Stimulated activated naive B cell treated with anti-CD40 and anti-IgM and Interleukin-4, amounts not matched to agents 10 μg/mL and 1 μg/mL and 100 μg/mL, for 72 hours (primary cell): ENCODE results near the gene CCN6.

Experiments
- ATAC-seq, 2 donors: fragments of 150-1000 bp; cut with Tn5 transposase; replicated peaks; 2 replicates each; pipeline ENCODE4 v1.10.0; 2021; ENCODE audit warnings: moderate library complexity in 1 of 2
- DNase-seq: peaks from one replicate; pipeline ENCODE4 v3.0.0; 2021
- H3K27ac Mint-ChIP-seq: one replicate; pipeline ENCODE4 v1.8.0; 2022; ENCODE audit warnings: mild to moderate bottlenecking, mixed read lengths
- H3K27me3 Mint-ChIP-seq, 2 donors: one replicate each; pipeline ENCODE4 v1.8.0; 2022; ENCODE audit warnings: mixed read lengths in 2 of 2
- H3K36me3 Mint-ChIP-seq, 2 donors: one replicate each; pipeline ENCODE4 v1.8.0; 2022; ENCODE audit warnings: mixed read lengths in 2 of 2, mild to moderate bottlenecking in 1 of 2
- H3K4me1 Mint-ChIP-seq, 2 donors: one replicate each; pipeline ENCODE4 v1.8.0; 2022; ENCODE audit warnings: mixed read lengths in 2 of 2, mild to moderate bottlenecking in 1 of 2
- H3K4me3 Mint-ChIP-seq, 2 donors: one replicate each; pipeline ENCODE4 v1.8.0; 2022; ENCODE audit warnings: mild to moderate bottlenecking in 2 of 2, mixed read lengths in 2 of 2, moderate library complexity in 1 of 2
- H3K9me3 Mint-ChIP-seq, 2 donors: one replicate each; pipeline ENCODE4 v1.8.0; 2022; ENCODE audit warnings: mixed read lengths in 2 of 2, mild to moderate bottlenecking in 1 of 2

CCN6 gene

DNA sequence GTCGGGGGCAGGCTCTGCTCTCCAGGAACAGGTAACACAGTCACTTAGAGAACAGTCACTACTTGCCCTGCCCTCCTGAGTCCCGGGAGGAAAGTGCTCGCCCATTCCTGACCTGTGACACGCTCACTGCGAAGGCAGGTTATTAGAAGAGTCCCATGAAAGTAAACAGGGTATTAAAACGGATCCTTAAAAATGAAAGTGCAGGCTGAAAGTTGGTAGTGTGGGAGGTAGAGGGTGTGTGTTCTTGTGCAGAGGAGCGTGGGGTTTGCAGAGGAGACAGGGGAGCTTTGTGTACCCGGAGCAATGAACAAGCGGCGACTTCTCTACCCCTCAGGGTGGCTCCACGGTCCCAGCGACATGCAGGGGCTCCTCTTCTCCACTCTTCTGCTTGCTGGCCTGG, at the start of gene CCN6:
Gene CCN6 (plus strand): TSS at position 104 of the 400 bp plus-strand sequence. CDS start 254 bp downstream, at position 358.
- no peak within 1 kb of the TSS for H3K4me3 Mint-ChIP-seq
- no peak within 1 kb of the TSS for H3K27ac Mint-ChIP-seq
- no peaks in the 10 kb centered on the region for H3K4me1 Mint-ChIP-seq
- H3K27me3 Mint-ChIP-seq = peaks cover 0 to 5% of the 10 kb centered on the region in 2 donors
- H3K36me3 Mint-ChIP-seq = no peaks in the 10 kb centered on the region
- H3K9me3 Mint-ChIP-seq = no peaks in the 10 kb centered on the region
- DNase-seq (no peak), ATAC-seq (no peak)

DNA sequence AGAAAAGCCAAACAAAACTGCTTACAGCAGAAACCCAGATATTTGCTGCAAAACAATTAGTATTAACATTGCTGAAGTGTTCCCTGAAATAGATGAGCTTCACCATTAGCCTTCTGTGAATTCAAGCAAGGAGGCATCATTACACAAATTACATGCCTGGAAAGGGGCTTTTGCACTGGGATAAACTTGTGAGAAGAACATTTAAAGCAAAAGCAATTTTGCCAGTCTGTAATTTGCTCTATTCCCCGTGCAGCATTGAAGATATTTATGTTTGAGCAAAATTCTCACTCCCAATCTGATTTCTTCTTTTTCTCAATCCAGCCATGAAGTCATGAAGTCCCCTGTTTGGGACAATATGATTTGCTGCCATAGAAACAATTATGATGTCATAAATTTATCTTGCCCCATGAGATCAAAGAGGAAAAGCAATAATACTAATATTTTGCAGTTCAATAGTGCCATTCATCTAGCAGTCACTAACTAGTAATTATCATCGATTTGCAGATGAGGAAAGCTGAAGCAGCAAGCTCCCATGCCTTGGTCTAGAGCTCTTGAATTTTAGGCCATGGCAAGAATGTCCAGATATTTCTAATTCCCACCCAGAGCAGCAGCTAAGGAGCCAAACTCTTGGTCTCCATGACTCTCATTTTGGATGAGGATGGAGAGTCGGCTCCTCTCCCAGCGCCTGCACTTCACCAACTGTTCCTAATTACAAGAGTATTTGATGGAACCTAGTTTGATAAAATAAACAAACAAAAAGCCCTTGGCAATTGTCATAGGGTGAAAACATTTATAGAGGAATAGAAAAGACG, 49.5 kb upstream of the CCN6 start:
- Mint-ChIP-seq H3K9me3 (no peaks in the 10 kb centered on the region), H3K27ac (no peak overlapping the region), H3K4me3 (no peak overlapping the region), H3K36me3 (no peaks in the 10 kb centered on the region), H3K4me1 (peaks cover 3 to 5% of the 10 kb centered on the region in 2 donors), H3K27me3 (no peaks in the 10 kb centered on the region)
- ATAC-seq (no peak), DNase-seq (no peak)

DNA sequence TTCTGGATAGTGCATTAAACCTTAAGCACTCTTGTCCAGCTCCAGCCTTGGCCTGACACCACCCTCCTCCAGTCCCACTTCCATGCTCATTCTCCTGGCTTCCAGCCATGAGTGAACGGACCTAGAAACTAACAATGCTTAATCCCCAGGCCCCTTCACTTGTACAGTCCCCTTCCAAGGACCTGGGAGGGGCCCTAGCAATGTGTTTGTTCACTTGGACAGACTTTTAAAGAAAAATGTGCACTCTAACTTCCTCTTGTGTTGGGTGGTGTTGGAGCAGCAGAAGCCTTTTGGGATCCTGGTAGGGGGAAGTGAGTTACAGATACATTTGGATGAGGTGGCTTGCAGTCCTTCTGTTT, 48.9 kb upstream of the CCN6 start:
- H3K36me3 Mint-ChIP-seq = no peaks in the 10 kb centered on the region

DNA sequence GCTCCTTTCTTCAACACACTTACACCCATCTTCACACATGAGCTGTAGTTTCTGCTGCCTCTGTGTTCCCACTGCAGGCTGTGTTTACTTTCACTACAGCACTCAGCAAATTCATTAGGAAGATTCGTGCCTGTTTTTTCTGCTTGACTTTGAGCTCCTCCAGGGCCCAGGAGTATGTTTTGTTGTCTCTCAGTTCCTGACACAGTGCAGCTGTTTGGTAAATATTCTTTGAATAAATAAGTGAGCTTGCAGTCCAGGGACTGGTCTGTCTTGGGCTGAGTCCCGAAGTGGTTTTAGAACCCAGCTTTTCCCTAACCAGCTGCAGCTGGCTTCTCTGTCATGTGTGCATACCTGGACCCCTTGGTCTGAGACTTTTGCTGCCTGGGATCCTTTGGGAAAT, 46.6 kb upstream of the CCN6 start:
- Mint-ChIP-seq H3K36me3 (no peaks in the 10 kb centered on the region), H3K27me3 (no peaks in the 10 kb centered on the region)

More for the DNA sequence above, 48.9 kb upstream of the CCN6 start:
- no peak for DNase-seq
- H3K27me3 Mint-ChIP-seq = no peaks in the 10 kb centered on the region
- no peaks in the 10 kb centered on the region for H3K9me3 Mint-ChIP-seq
- H3K27ac Mint-ChIP-seq = no peak overlapping the region
- H3K4me3 Mint-ChIP-seq = no peak overlapping the region
- no peak for ATAC-seq
- peaks cover 3 to 5% of the 10 kb centered on the region in 2 donors for H3K4me1 Mint-ChIP-seq

DNA sequence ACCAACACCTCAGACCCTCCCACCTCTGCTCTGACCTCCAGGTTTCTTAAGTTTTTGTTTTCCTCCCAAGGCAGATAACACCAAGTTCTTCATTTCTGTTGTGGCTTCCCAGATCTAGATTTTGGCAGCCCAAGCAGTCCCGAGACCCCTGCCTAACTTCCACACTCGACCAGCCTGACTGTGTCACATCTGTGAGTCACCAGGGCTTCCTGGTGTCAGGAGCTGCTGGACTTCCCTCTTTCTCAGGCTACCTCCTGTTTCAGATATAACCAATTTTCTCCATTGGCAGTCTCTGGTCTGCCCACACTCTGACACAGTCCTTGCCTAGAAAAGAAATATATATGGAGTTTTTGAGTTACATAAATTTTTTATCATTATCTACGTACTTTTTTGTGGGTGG, 46.1 kb upstream of the CCN6 start:
- H3K9me3 Mint-ChIP-seq = no peaks in the 10 kb centered on the region
- ATAC-seq (peak in 1 of 2 donors; percentile 60), DNase-seq (no peak)
- H3K4me1 Mint-ChIP-seq = peaks cover 3 to 5% of the 10 kb centered on the region in 2 donors
- no peak overlapping the region for H3K27ac Mint-ChIP-seq
- no peak overlapping the region for H3K4me3 Mint-ChIP-seq
- no peaks in the 10 kb centered on the region for H3K36me3 Mint-ChIP-seq
- H3K27me3 Mint-ChIP-seq = no peaks in the 10 kb centered on the region

More for the DNA sequence above, 46.6 kb upstream of the CCN6 start:
- no peak overlapping the region for H3K27ac Mint-ChIP-seq
- H3K9me3 Mint-ChIP-seq = no peaks in the 10 kb centered on the region
- no peak for DNase-seq
- H3K4me3 Mint-ChIP-seq = no peak overlapping the region
- H3K4me1 Mint-ChIP-seq = peaks cover 3 to 5% of the 10 kb centered on the region in 2 donors
- no peak for ATAC-seq

DNA sequence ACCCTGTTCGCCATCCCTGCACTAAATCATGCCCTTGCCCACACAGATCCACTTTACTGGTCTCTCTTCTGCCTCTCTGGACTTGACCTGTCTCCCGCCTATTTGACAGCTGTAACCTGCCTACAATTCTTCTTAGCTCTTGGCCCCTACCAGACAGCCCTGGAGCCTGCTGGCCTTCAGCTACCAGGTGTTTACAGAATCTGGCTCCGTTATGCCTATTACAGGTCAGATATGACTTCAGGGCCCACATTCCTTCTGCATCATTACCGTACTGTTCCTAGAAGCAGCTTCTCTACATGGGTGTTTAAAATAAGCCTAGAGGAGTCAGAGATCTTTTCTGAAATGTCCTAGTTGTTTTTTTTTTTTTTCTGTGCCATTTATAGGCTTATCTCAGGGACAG, 45.4 kb upstream of the CCN6 start:
- Mint-ChIP-seq H3K4me1 (peaks cover 3 to 5% of the 10 kb centered on the region in 2 donors), H3K27ac (no peak overlapping the region), H3K9me3 (no peaks in the 10 kb centered on the region), H3K36me3 (no peaks in the 10 kb centered on the region), H3K4me3 (no peak overlapping the region), H3K27me3 (no peaks in the 10 kb centered on the region)
- no peak for ATAC-seq
- no peak for DNase-seq

DNA sequence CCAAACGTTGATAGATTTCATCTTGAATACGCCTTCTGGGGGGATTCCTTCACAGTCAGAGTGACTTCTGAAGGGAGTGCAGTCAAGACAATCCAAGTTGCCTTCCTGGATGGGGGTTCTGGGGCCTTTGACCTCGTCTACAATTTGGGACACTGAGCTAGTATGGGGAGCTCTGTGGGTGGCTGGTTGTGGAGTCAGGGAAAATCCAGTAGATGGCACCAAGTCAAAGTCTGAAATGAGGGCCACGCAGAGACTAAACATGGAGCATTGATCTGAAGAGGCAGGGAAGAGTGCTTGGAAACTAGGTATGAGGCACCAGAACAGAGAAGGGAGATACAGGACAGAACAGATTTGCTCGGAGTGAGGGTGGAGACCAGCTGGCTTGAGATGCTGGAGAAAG, 43.6 kb upstream of the CCN6 start:
- Mint-ChIP-seq H3K4me1 (peaks cover 3 to 5% of the 10 kb centered on the region in 2 donors), H3K36me3 (no peaks in the 10 kb centered on the region), H3K9me3 (no peaks in the 10 kb centered on the region), H3K4me3 (no peak overlapping the region), H3K27ac (no peak overlapping the region), H3K27me3 (no peaks in the 10 kb centered on the region)
- no peak for ATAC-seq
- no peak for DNase-seq

DNA sequence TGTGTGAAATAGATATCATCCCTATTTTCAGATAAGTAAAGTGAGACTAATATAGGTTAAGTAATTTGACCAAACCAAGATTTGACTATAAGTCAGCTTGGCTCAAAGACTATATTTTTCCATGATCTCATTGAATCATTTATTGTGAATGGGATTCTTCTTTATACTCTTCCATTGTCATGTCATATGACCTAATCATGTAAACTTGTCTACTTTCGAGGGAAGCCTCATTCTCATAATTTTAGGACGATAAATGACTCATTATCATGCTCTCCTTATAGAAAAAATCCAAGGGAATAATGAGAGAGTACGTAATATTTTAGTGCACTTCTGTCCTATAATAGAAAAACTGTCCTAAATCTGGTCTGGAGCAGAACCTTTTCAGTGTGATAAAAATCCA, 40.9 kb upstream of the CCN6 start:
- no peaks in the 10 kb centered on the region for H3K36me3 Mint-ChIP-seq
- H3K27me3 Mint-ChIP-seq = no peaks in the 10 kb centered on the region
- H3K9me3 Mint-ChIP-seq = no peaks in the 10 kb centered on the region
- H3K4me3 Mint-ChIP-seq = no peak overlapping the region
- peaks cover 0 to 5% of the 10 kb centered on the region in 2 donors for H3K4me1 Mint-ChIP-seq
- DNase-seq (no peak), ATAC-seq (no peak)
- no peak overlapping the region for H3K27ac Mint-ChIP-seq

DNA sequence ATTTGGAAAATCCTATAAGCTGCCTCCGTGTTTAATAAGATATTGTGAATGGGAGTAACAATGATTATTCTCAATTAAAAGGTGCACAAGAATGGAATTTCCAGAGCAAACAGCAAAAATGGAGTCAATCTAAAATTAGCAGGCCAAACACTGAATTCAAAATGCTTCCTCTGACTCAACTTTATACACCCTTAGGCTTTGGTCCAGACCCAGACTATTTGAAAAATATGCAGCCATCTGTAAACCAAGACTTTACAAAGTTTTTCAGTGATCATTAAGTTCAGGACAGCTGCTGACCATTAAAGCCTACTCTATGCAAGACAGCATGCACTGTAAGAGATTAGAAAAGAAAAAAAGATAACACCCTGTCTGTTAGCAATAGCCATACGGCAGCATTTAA, 39.4 kb upstream of the CCN6 start:
- DNase-seq (no peak), ATAC-seq (no peak)
- Mint-ChIP-seq H3K4me1 (peaks cover 0 to 5% of the 10 kb centered on the region in 2 donors), H3K9me3 (no peaks in the 10 kb centered on the region), H3K27ac (no peak overlapping the region), H3K27me3 (no peaks in the 10 kb centered on the region), H3K4me3 (no peak overlapping the region), H3K36me3 (no peaks in the 10 kb centered on the region)

DNA sequence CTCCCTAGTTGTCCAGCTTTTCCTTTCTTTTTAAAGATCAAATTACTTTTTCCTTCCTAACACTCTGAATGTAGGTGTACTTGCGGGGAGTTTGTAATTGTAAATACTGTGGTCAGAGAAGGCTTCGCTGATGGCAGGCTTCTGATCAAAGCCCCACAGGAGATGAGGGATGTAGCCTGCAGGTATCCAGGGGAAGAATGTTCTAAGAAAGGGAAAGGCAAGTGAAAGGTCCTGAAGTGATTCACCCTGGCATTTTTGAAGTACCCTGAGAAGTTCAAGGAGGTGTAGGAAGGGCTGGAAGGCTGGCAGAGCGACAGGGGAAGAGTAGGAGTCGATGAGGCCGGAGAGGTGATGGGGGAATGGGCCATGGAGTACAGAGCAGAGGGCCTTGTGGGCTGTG, 38.2 kb upstream of the CCN6 start:
- H3K36me3 Mint-ChIP-seq = no peaks in the 10 kb centered on the region
- ATAC-seq (no peak), DNase-seq (no peak)
- H3K9me3 Mint-ChIP-seq = no peaks in the 10 kb centered on the region
- H3K27ac Mint-ChIP-seq = no peak overlapping the region
- H3K27me3 Mint-ChIP-seq = no peaks in the 10 kb centered on the region
- no peak overlapping the region for H3K4me3 Mint-ChIP-seq
- peaks cover 0 to 5% of the 10 kb centered on the region in 2 donors for H3K4me1 Mint-ChIP-seq

DNA sequence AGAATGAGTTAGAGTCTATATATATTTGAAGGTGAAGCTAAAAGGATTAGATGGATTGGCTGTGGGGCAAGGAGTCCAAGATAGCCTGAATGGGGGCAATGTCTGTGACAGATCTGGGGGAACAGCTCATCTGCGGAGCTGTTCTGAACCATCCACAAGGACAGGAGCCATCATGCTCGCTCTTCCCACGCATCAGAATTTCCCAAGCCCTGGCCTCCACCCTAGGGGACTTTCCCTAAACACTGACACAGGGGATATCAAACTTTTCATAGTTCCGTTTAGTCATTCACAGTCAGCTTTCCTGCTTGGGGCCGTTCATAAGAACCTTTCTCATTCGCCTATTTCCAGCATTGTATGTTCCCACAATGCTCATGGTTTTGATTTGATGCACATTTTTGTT, 37.6 kb upstream of the CCN6 start:
- peaks cover 0 to 5% of the 10 kb centered on the region in 2 donors for H3K4me1 Mint-ChIP-seq
- no peaks in the 10 kb centered on the region for H3K27me3 Mint-ChIP-seq
- no peaks in the 10 kb centered on the region for H3K9me3 Mint-ChIP-seq
- no peaks in the 10 kb centered on the region for H3K36me3 Mint-ChIP-seq
- ATAC-seq = peak in 1 of 2 donors; percentile 36
- H3K27ac Mint-ChIP-seq = no peak overlapping the region
- no peak overlapping the region for H3K4me3 Mint-ChIP-seq
- DNase-seq = no peak

DNA sequence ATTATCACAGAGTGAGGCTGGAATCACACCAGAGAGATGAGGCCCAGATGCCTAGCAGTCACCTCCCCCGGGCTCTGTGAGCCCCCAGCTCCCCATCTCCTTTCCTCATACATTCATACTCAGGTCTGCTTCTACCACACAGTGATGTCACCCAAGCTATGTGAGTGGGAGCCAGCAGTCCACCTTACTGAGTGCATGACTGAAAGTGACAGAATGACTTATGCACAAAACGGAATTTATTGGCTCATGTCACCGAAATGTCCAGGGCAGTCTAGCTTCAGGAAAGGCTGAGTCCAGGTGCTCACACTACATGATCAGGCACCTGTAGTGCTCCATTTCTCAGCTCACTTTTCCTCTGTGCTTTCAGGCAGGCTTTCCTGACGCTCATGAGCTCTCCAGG, 36.7 kb upstream of the CCN6 start:
- Mint-ChIP-seq H3K27ac (no peak overlapping the region), H3K36me3 (no peaks in the 10 kb centered on the region), H3K27me3 (no peaks in the 10 kb centered on the region), H3K4me3 (no peak overlapping the region), H3K9me3 (no peaks in the 10 kb centered on the region), H3K4me1 (peaks cover 0 to 5% of the 10 kb centered on the region in 2 donors)
- DNase-seq (no peak), ATAC-seq (peak in 1 of 2 donors; percentile 27)

DNA sequence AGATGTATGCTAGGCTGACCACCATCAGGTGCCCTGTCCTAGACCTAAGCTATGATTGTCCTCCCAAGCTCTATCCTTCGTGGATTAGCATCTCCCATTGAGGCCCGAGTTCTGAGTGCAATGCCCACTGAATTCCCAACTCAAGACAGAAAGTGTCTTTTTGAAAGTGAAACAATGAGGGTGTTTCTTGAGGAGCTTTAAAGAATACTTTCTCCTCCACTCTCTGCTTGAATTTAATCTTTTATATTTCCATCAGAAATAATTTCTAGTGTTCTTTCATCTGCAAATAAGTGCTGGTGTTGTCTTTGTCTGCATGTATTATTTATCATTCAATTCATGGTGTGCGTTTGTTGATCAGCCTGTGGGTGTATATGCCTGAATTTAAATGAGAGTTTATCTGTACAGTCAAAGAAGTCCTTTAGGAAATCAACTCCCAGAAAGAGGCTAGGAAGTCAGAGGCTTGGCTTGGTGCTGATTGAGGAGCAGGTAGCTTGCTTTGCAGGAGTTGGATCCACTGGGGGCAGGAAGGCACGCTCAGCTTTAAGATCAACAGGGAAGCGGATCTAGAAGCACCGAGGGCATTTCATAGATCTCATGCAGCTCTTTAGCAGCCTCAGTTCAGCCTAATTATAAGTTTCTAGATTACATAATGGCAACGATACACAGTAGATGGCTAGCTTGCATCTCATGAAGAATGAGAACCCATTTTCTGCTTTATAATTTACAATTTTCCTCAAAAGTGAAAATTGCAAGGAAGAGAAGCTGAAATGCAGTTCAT, 36.0 kb upstream of the CCN6 start:
- Mint-ChIP-seq H3K4me3 (no peak overlapping the region), H3K27me3 (no peaks in the 10 kb centered on the region), H3K9me3 (no peaks in the 10 kb centered on the region), H3K36me3 (no peaks in the 10 kb centered on the region), H3K4me1 (peaks cover 0 to 5% of the 10 kb centered on the region in 2 donors), H3K27ac (no peak overlapping the region)
- ATAC-seq (no peak), DNase-seq (no peak)

DNA sequence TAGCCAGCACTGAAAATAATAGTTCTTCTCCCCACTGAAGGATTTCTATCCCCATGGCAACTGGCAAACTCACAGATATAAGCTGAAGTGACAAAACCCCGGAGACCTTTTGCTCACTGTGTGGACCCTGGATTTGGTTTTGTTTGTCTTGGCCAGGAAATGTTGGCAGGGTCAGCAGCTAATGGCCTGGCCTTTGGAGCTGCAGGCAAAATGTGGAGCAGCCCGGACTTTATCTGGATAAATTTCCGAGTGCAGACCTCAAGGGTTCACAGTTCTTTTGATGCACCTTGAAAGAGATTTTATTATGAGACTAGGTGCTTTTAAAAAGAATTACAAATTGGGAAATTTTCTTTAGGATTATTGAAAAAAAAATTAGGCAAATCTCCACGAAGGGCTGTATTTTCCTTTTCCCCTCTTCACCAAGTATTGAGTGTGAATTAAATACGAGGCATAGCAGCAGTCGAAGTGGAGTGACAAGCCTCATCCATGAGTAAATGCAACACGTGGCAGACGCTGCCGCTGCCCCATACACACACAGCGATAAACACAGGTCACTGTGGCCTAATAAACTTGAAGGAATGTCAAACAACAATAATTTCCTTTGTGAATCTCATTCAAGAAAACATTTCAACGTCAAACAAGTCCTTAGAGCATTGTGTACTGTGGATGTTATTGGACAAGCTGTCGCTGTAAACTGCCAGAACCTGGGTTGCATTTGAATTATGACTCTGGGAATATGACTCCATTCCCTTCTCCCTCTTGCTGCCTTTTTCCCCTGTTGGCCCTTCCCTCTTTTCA, 35.1 kb upstream of the CCN6 start:
- DNase-seq = no peak
- H3K9me3 Mint-ChIP-seq = peaks cover 3 to 4% of the 10 kb centered on the region in 2 donors
- H3K4me1 Mint-ChIP-seq = peaks cover 0 to 5% of the 10 kb centered on the region in 2 donors
- peaks cover 0 to 4% of the 10 kb centered on the region in 2 donors for H3K36me3 Mint-ChIP-seq
- H3K4me3 Mint-ChIP-seq = no peak overlapping the region
- H3K27ac Mint-ChIP-seq = no peak overlapping the region
- no peak for ATAC-seq
- no peaks in the 10 kb centered on the region for H3K27me3 Mint-ChIP-seq
